ENCODE results near the gene LMO7. TPM values are rescaled to one million over a fixed set of nuclear protein-coding genes. Genes with fewer than 3 reads are reported as not detected.

The LMO7 gene
- total RNA-seq, 2 experiments from 2014 or later = 12.2 to 15.3 TPM

- intact Hi-C loops (cut with micrococcal nuclease) = no loop called here
- DNase-seq (no peak), ATAC-seq (no peak)
- Mint-ChIP-seq H3K4me1 (ENCODE audit: low read depth) (peaks cover 10% of the 10 kb centered on the region), H3K4me3 (no peak overlapping the region), H3K9me3 (peaks cover 7% of the 10 kb centered on the region), H3K36me3 (ENCODE audit: low read depth) (peaks cover 14% of the 10 kb centered on the region), H3K27me3 (no peaks in the 10 kb centered on the region), H3K27ac (no peak overlapping the region)
- POLR2A ChIA-PET = no interaction called here
- CTCF ChIA-PET = interaction anchor here (1.1 to 3.0 kb wide), 4 partner anchors 8 to 88 kb away, joined by 3 to 14 read pairs (median 3); no protein-coding TSS in a partner anchor
- TF ChIP-seq, protein P1, sequence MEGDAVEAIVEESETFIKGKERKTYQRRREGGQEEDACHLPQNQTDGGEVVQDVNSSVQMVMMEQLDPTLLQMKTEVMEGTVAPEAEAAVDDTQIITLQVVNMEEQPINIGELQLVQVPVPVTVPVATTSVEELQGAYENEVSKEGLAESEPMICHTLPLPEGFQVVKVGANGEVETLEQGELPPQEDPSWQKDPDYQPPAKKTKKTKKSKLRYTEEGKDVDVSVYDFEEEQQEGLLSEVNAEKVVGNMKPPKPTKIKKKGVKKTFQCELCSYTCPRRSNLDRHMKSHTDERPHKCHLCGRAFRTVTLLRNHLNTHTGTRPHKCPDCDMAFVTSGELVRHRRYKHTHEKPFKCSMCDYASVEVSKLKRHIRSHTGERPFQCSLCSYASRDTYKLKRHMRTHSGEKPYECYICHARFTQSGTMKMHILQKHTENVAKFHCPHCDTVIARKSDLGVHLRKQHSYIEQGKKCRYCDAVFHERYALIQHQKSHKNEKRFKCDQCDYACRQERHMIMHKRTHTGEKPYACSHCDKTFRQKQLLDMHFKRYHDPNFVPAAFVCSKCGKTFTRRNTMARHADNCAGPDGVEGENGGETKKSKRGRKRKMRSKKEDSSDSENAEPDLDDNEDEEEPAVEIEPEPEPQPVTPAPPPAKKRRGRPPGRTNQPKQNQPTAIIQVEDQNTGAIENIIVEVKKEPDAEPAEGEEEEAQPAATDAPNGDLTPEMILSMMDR (IDR thresholded peaks at IDR 0.05) = no peak
Observed at GRCh38 chr13:75784003-75784402, 147.9 kb downstream of the LMO7 start.

DNA sequence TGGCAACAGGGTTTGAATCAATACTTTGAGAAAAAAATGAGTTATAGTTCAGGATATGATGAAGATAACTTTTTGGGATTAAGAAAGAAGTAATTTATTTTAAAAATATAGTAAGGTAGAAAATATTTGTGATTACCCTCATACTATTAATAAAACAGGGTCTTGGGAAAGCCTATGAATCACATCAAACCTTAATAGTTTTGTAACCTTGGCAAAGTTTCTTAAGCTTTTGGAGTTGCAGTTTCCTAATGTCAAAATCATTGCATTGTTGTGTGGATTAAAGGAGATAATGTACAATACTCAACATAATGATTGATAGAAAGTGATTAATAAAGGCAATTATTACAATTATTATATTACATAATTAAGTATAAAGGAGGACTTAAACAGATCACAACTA is 149.0 kb downstream of the LMO7 start:
- H3K36me3 Mint-ChIP-seq (ENCODE audit: low read depth) = peaks cover 7% of the 10 kb centered on the region
- intact Hi-C loops (cut with micrococcal nuclease) = no loop called here
- no peak overlapping the region for H3K27ac Mint-ChIP-seq
- no peaks in the 10 kb centered on the region for H3K27me3 Mint-ChIP-seq
- POLR2A ChIA-PET = no interaction called here
- H3K4me3 Mint-ChIP-seq = no peak overlapping the region
- ATAC-seq = no peak
- TF ChIP-seq, protein P1 (IDR thresholded peaks at IDR 0.05) = no peak
- DNase-seq = no peak
- H3K4me1 Mint-ChIP-seq (ENCODE audit: low read depth) = peaks cover 10% of the 10 kb centered on the region
- CTCF ChIA-PET = no interaction called here
- H3K9me3 Mint-ChIP-seq = peaks cover 3% of the 10 kb centered on the region

- Mint-ChIP-seq H3K27me3 (no peaks in the 10 kb centered on the region), H3K27ac (no peak overlapping the region)
Observed at GRCh38 chr13:75787249-75787928, 151.3 kb downstream of the LMO7 start.

GRCh38 chr13:75788481-75788981 is 152.4 kb downstream of the LMO7 start:
- intact Hi-C loops (cut with micrococcal nuclease) = no loop called here
- Mint-ChIP-seq H3K9me3 (no peaks in the 10 kb centered on the region), H3K27ac (no peak overlapping the region), H3K27me3 (no peaks in the 10 kb centered on the region), H3K36me3 (ENCODE audit: low read depth) (peaks cover 3% of the 10 kb centered on the region), H3K4me1 (ENCODE audit: low read depth) (peaks cover 9% of the 10 kb centered on the region), H3K4me3 (no peak overlapping the region)
- POLR2A ChIA-PET = interaction anchor here (1.0 kb wide), 1 partner anchor 28 kb away, joined by 4 read pairs; no protein-coding TSS in a partner anchor
- TF ChIP-seq, protein P1 (IDR thresholded peaks at IDR 0.05) = no peak
- no peak for ATAC-seq
- CTCF ChIA-PET = interaction anchor here (1.7 kb wide), 1 partner anchor 12 kb away, joined by 3 read pairs; no protein-coding TSS in a partner anchor
- no peak for DNase-seq

More at GRCh38 chr13:75787249-75787928, 151.3 kb downstream of the LMO7 start:
- Mint-ChIP-seq H3K4me3 (no peak overlapping the region), H3K36me3 (ENCODE audit: low read depth) (peaks cover 3% of the 10 kb centered on the region), H3K9me3 (no peaks in the 10 kb centered on the region), H3K4me1 (ENCODE audit: low read depth) (peaks cover 10% of the 10 kb centered on the region)
- CTCF ChIA-PET = interaction anchor here (1.7 kb wide), 1 partner anchor 11 kb away, joined by 3 read pairs; no protein-coding TSS in a partner anchor
- ATAC-seq = no peak
- DNase-seq = no peak
- POLR2A ChIA-PET = interaction anchor here (1.0 kb wide), 1 partner anchor 9 kb away, joined by 3 read pairs; no protein-coding TSS in a partner anchor
- intact Hi-C loops (cut with micrococcal nuclease) = no loop called here
- TF ChIP-seq, protein P1 (IDR thresholded peaks at IDR 0.05) = no peak

Measured in activated CD8-positive, alpha-beta T cell treated with anti-CD3 and anti-CD28 coated beads for 36 hours (primary cell).